Measurements from ENCODE around the gene SYNE1.
"Not testable (repeated sequence)": the region's sequence is repeated elsewhere in the genome, so short reads cannot be mapped to it uniquely, and the experiment has no call there.

SYNE1 gene

GRCh38 chr6:152150196-152150595 lies 487.0 kb downstream of the SYNE1 start:
- DNase-seq (ENCODE audit: low read depth) = no peak
- TF ChIP-seq CTCF (conservative IDR thresholded peaks at IDR 0.05; ENCODE audit: low read depth, low read length) = no peak
- no peak overlapping the region for H3K4me3 ChIP-seq (ENCODE audit: low read length)

DNA sequence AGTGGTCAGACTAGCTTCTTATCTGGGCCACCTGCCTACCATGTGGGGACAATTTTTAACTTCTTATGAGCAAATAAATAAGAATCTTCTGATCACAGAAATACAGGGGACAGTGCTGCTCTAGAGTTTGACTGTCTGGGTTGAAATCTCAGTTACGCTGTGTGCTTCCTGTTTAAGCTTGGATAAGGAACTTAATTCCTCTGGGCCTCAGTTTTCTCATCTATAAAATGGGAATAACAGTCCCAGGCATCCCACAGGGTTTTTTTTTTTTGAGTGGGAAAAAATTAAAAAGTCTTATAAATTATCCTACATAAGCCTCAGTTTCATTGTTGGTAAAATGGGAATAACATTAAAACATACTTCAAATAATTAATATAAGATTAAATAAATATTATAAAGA lies 488.8 kb downstream of the SYNE1 start:
- no peak for DNase-seq (ENCODE audit: low read depth)
- no peak for TF ChIP-seq CTCF (conservative IDR thresholded peaks at IDR 0.05; ENCODE audit: low read depth, low read length)
- H3K4me3 ChIP-seq (ENCODE audit: low read length) = no peak overlapping the region

GRCh38 chr6:152147269-152147668 lies 489.9 kb downstream of the SYNE1 start:
- no peak for DNase-seq (ENCODE audit: low read depth)
- no peak for TF ChIP-seq CTCF (conservative IDR thresholded peaks at IDR 0.05; ENCODE audit: low read depth, low read length)
- H3K4me3 ChIP-seq (ENCODE audit: low read length) = no peak overlapping the region

DNA sequence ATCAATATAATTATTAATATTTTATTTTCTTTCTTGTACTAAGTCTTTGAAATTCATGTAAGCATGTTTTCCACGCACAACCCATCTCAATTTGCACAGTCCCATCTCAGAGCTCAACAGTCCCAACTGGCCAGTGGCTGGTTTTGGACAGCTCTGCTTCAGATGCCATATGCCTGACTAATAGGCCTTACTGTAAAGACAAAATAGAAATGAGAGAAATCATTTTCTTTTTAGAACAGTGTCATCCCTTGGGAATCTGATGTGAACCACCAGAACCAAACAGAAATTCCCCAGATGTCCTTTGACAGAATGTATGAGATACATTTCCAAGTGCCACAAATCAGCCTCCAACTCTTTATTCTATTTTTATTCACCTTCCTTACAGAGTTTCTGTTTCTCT lies 490.8 kb downstream of the SYNE1 start:
- DNase-seq (ENCODE audit: low read depth) = no peak
- no peak for TF ChIP-seq CTCF (conservative IDR thresholded peaks at IDR 0.05; ENCODE audit: low read depth, low read length)
- H3K4me3 ChIP-seq (ENCODE audit: low read length) = no peak overlapping the region

DNA sequence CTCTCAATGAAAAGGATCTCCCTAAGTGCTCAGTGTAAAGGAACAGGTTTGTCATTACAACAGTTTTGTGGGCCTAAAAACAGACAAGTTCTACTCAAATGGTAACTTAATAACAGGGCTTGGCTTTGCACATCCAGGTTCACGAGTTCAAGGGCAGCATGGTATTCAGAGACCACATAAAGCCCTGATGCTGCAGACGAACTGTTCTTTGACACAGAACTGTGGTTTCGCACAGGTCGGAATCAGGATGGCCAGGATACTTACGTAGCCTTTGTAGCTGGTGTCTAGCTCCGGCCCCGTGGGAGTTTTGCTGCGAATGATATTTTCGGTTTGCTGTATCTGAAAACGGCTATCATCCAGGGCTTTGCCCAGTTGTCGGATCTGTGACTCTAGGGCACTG lies 493.8 kb downstream of the SYNE1 start:
- no peak for DNase-seq (ENCODE audit: low read depth)
- no peak for TF ChIP-seq CTCF (conservative IDR thresholded peaks at IDR 0.05; ENCODE audit: low read depth, low read length)
- H3K4me3 ChIP-seq (ENCODE audit: low read length) = no peak overlapping the region

- no peak for DNase-seq (ENCODE audit: low read depth)
- H3K4me3 ChIP-seq (ENCODE audit: low read length) = no peak overlapping the region
- no peak for TF ChIP-seq CTCF (conservative IDR thresholded peaks at IDR 0.05; ENCODE audit: low read depth, low read length)
Observed at GRCh38 chr6:152142105-152142504, 495.1 kb downstream of the SYNE1 start.

DNA sequence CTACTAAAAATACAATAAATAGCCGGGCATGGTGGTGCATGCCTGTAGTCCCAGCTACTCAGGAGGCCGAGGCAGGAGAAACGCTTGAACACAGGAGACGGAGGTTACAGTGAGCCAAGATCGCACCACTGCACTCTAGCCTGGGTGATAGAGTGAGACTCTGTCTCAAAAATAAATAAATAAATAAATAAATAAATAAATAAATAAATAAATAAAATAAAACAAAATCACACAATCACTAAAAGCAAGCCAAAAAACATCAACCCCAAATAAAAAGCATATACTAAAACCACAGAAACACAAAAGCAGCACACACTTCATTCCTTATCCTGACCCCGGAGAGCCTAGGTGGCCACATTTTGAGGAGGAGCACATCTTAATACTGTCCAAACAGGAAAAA lies 498.8 kb downstream of the SYNE1 start:
- not testable (repeated sequence) for DNase-seq (ENCODE audit: low read depth); H3K4me3 ChIP-seq (ENCODE audit: low read length)

GRCh38 chr6:152136449-152136825 lies 500.7 kb downstream of the SYNE1 start:
- DNase-seq (ENCODE audit: low read depth) = no peak
- TF ChIP-seq CTCF (conservative IDR thresholded peaks at IDR 0.05; ENCODE audit: low read depth, low read length) = no peak
- no peak overlapping the region for H3K4me3 ChIP-seq (ENCODE audit: low read length)

All from retinal pigment epithelial cell (primary cell).